Mesenchymal stem cell (in vitro differentiated cells and primary cell): Measurements from ENCODE around the gene SLC34A3.

ENCODE experiments used
- DNase-seq: peaks from one replicate; pipeline ENCODE4 v3.0.0-alpha.2; 2013
- H2AFZ ChIP-seq: one replicate; pipeline ENCODE4 v1.6.1; 2013; ENCODE audit warnings: low read depth, mild to moderate bottlenecking, control low read depth, inconsistent platforms, low read length, moderate library complexity
- H2AK5ac ChIP-seq: 2 replicates; pipeline ENCODE4 v1.6.1; 2013; ENCODE audit warnings: low read length, moderate library complexity, mild to moderate bottlenecking, inconsistent platforms; ENCODE audit not compliant: severe bottlenecking
- H2BK120ac ChIP-seq: one replicate; pipeline ENCODE4 v1.6.1; 2013; ENCODE audit warnings: low read depth, mild to moderate bottlenecking, inconsistent platforms, low read length, moderate library complexity
- H2BK12ac ChIP-seq, 2 experiments: one replicate each; pipeline ENCODE4 v1.6.1; 2013; ENCODE audit warnings: inconsistent platforms in 2 of 2, low read length in 2 of 2, mild to moderate bottlenecking in 2 of 2, moderate library complexity in 2 of 2, control low read depth in 1 of 2
- H2BK15ac ChIP-seq: one replicate; pipeline ENCODE4 v1.6.1; 2013; ENCODE audit warnings: mild to moderate bottlenecking, low read depth, inconsistent platforms; ENCODE audit not compliant: poor library complexity, severe bottlenecking
- H2BK5ac ChIP-seq: 2 replicates; pipeline ENCODE4 v1.6.1; 2013; ENCODE audit warnings: low read depth, mild to moderate bottlenecking, low read length, control low read depth, inconsistent platforms; ENCODE audit not compliant: poor library complexity, severe bottlenecking
- H3K14ac ChIP-seq, 2 experiments: one replicate each; pipeline ENCODE4 v1.6.1; 2013; ENCODE audit warnings: inconsistent platforms in 2 of 2, low read length in 2 of 2, control low read depth in 1 of 2, mild to moderate bottlenecking in 1 of 2, moderate library complexity in 1 of 2
- H3K18ac ChIP-seq, 2 experiments: one replicate each; pipeline ENCODE4 v1.6.1; 2013; ENCODE audit warnings: inconsistent platforms in 2 of 2, low read length in 2 of 2, control low read depth in 1 of 2, low read depth in 1 of 2, mild to moderate bottlenecking in 1 of 2
- H3K23ac ChIP-seq, 2 experiments: one replicate each; pipeline ENCODE4 v1.6.1; 2013; ENCODE audit warnings: inconsistent platforms in 2 of 2, low read length in 2 of 2, mild to moderate bottlenecking in 2 of 2, moderate library complexity in 2 of 2, control low read depth in 1 of 2
- H3K27ac ChIP-seq: 2 replicates; pipeline ENCODE4 v1.5.1; 2013; ENCODE audit warnings: mild to moderate bottlenecking, moderate library complexity, low read length, control low read depth, inconsistent platforms; ENCODE audit not compliant: poor library complexity, severe bottlenecking
- H3K27me3 ChIP-seq, 2 experiments: 2 replicates each; pipeline versions ENCODE4 v1.6.1 to v1.7.0; 2013; ENCODE audit warnings: low read length in 2 of 2, mild to moderate bottlenecking in 2 of 2, moderate library complexity in 2 of 2, control low read depth in 1 of 2, inconsistent platforms in 1 of 2; ENCODE audit not compliant: control insufficient read depth in 1 of 2, insufficient read depth in 1 of 2
- H3K36me3 ChIP-seq, 2 experiments: 2 replicates each; pipeline versions ENCODE4 v1.6.1 to v1.7.0; 2013; ENCODE audit warnings: low read length in 2 of 2, control low read depth in 1 of 2, inconsistent platforms in 1 of 2, low read depth in 1 of 2, mild to moderate bottlenecking in 1 of 2; ENCODE audit not compliant: insufficient read depth in 2 of 2, control insufficient read depth in 1 of 2
- H3K4ac ChIP-seq, 2 experiments: one replicate each; pipeline ENCODE4 v1.6.1; 2013; ENCODE audit warnings: inconsistent platforms in 2 of 2, low read length in 2 of 2, mild to moderate bottlenecking in 2 of 2, moderate library complexity in 2 of 2, control low read depth in 1 of 2, low read depth in 1 of 2
- H3K4me1 ChIP-seq: 2 replicates; pipeline ENCODE4 v1.6.1; 2013; ENCODE audit warnings: low read depth, low read length, control low read depth; ENCODE audit not compliant: control insufficient read depth, insufficient read depth
- H3K4me2 ChIP-seq: 2 replicates; pipeline ENCODE4 v1.6.1; 2013; ENCODE audit warnings: low read length, mild to moderate bottlenecking, inconsistent platforms; ENCODE audit not compliant: poor library complexity, severe bottlenecking
- H3K4me3 ChIP-seq, 2 experiments: 2 replicates each; pipeline versions ENCODE4 v1.5.1 to v1.7.0; 2013; ENCODE audit warnings: low read length in 2 of 2, mild to moderate bottlenecking in 2 of 2, control low read depth in 1 of 2, low read depth in 1 of 2; ENCODE audit not compliant: insufficient read depth in 1 of 2
- H3K79me1 ChIP-seq: replicated peaks from 2 replicates; pipeline ENCODE4 v1.6.1; 2013; ENCODE audit warnings: mild to moderate bottlenecking, control low read depth, low read length, inconsistent platforms; ENCODE audit not compliant: poor library complexity, severe bottlenecking
- H3K9ac ChIP-seq: 2 replicates; pipeline ENCODE4 v1.7.0; 2013; ENCODE audit warnings: mild to moderate bottlenecking, low read length, moderate library complexity
- H3K9me3 ChIP-seq: 2 replicates; pipeline ENCODE4 v1.7.0; 2013; ENCODE audit warnings: mild to moderate bottlenecking, low read length; ENCODE audit not compliant: control insufficient read depth
- H4K8ac ChIP-seq: one replicate; pipeline ENCODE4 v1.6.1; 2013; ENCODE audit warnings: inconsistent platforms, mild to moderate bottlenecking, low read length, moderate library complexity
- H4K91ac ChIP-seq: one replicate; pipeline ENCODE4 v1.6.1; 2013; ENCODE audit warnings: mild to moderate bottlenecking, low read length, inconsistent platforms
- WGBS: methylation state at CpG from one replicate; pipeline ENCODE4 v1.1.7; 2013; ENCODE audit warnings: mixed read lengths; 5-methylcytosine and 5-hydroxymethylcytosine counted together

The SLC34A3 gene

GRCh38 chr9:137231372-137232039, 805 bp downstream of the SLC34A3 start:
- H2BK15ac ChIP-seq = no peak overlapping the region
- H3K79me1 ChIP-seq = peaks cover 2% of the 10 kb centered on the region
- H3K4me1 ChIP-seq = peaks cover 19% of the 10 kb centered on the region
- H2BK12ac ChIP-seq = no peak overlapping the region
- H3K18ac ChIP-seq = no peak overlapping the region
- no peak overlapping the region for H3K27ac ChIP-seq
- H3K4ac ChIP-seq = no peak overlapping the region
- H3K27me3 ChIP-seq = peaks cover 0 to 73% of the 10 kb centered on the region in 2 experiments
- no peak overlapping the region for H2BK120ac ChIP-seq
- no peak overlapping the region for H2AFZ ChIP-seq
- H4K91ac ChIP-seq = peak overlapping the region; percentile 2
- H3K9ac ChIP-seq = no peak overlapping the region
- H3K23ac ChIP-seq = no peak overlapping the region
- no peak overlapping the region for H4K8ac ChIP-seq
- no peak overlapping the region for H2AK5ac ChIP-seq
- H2BK5ac ChIP-seq = no peak overlapping the region
- H3K4me2 ChIP-seq = no peak overlapping the region
- 92% methylated on average over 22 of the region's 23 CpGs for WGBS
- peaks cover 0 to 3% of the 10 kb centered on the region in 2 experiments for H3K36me3 ChIP-seq
- no peaks in the 10 kb centered on the region for H3K9me3 ChIP-seq
- no peak overlapping the region for H3K14ac ChIP-seq
- DNase-seq = no peak
- no peak overlapping the region for H3K4me3 ChIP-seq

GRCh38 chr9:137232101-137232500, 1.4 kb downstream of the SLC34A3 start:
- Histone ChIP-seq H4K91ac (no peak overlapping the region), H2AFZ (no peak overlapping the region), H3K23ac (no peak overlapping the region), H3K4me1 (peaks cover 21% of the 10 kb centered on the region), H3K79me1 (peaks cover 7% of the 10 kb centered on the region), H3K4me3 (no peak overlapping the region), H3K27ac (no peak overlapping the region), H2BK15ac (no peak overlapping the region), H2AK5ac (no peak overlapping the region), H3K36me3 (peaks cover 0 to 3% of the 10 kb centered on the region in 2 experiments), H3K27me3 (peaks cover 0 to 73% of the 10 kb centered on the region in 2 experiments), H3K9me3 (no peaks in the 10 kb centered on the region), H3K4me2 (no peak overlapping the region), H3K4ac (no peak overlapping the region), H4K8ac (no peak overlapping the region), H3K18ac (no peak overlapping the region), H2BK12ac (no peak overlapping the region), H3K14ac (no peak overlapping the region), H2BK120ac (no peak overlapping the region), H3K9ac (no peak overlapping the region), H2BK5ac (no peak overlapping the region)
- WGBS = 86% methylated on average over 10 of the region's 10 CpGs
- DNase-seq = no peak

GRCh38 chr9:137232510-137232909, 1.8 kb downstream of the SLC34A3 start:
- Histone ChIP-seq H3K4me1 (peaks cover 19% of the 10 kb centered on the region), H3K4me3 (no peak overlapping the region), H2AK5ac (no peak overlapping the region), H3K79me1 (peaks cover 10% of the 10 kb centered on the region), H3K27me3 (peaks cover 0 to 73% of the 10 kb centered on the region in 2 experiments), H3K23ac (no peak overlapping the region), H3K14ac (no peak overlapping the region), H3K9me3 (no peaks in the 10 kb centered on the region), H4K8ac (no peak overlapping the region), H3K9ac (no peak overlapping the region), H2BK5ac (no peak overlapping the region), H2AFZ (no peak overlapping the region), H2BK12ac (no peak overlapping the region), H2BK15ac (no peak overlapping the region), H3K4me2 (no peak overlapping the region), H2BK120ac (no peak overlapping the region), H3K36me3 (peaks cover 0 to 3% of the 10 kb centered on the region in 2 experiments), H3K18ac (no peak overlapping the region), H3K4ac (no peak overlapping the region), H3K27ac (no peak overlapping the region), H4K91ac (peak overlapping the region; percentile 10)
- no peak for DNase-seq
- 91% methylated on average over 24 of the region's 24 CpGs for WGBS

- no peak overlapping the region for H4K8ac ChIP-seq
- no peak overlapping the region for H3K14ac ChIP-seq
- peaks cover 0 to 3% of the 10 kb centered on the region in 2 experiments for H3K36me3 ChIP-seq
- no peak overlapping the region for H3K27ac ChIP-seq
- DNase-seq = no peak
- H2AFZ ChIP-seq = no peak overlapping the region
- no peak overlapping the region for H2BK12ac ChIP-seq
- H2BK120ac ChIP-seq = no peak overlapping the region
- H3K4ac ChIP-seq = no peak overlapping the region
- no peak overlapping the region for H2BK5ac ChIP-seq
- no peak overlapping the region for H3K4me3 ChIP-seq
- 88% methylated on average over 34 of the region's 40 CpGs for WGBS
- H3K79me1 ChIP-seq = peaks cover 14% of the 10 kb centered on the region
- no peak overlapping the region for H3K4me2 ChIP-seq
- H2BK15ac ChIP-seq = no peak overlapping the region
- peaks cover 0 to 68% of the 10 kb centered on the region in 2 experiments for H3K27me3 ChIP-seq
- H3K9me3 ChIP-seq = no peaks in the 10 kb centered on the region
- no peak overlapping the region for H3K23ac ChIP-seq
- H3K18ac ChIP-seq = no peak overlapping the region
- H3K9ac ChIP-seq = no peak overlapping the region
- peaks cover 27% of the 10 kb centered on the region for H3K4me1 ChIP-seq
- no peak overlapping the region for H2AK5ac ChIP-seq
- no peak overlapping the region for H4K91ac ChIP-seq
Measured at GRCh38 chr9:137233143-137233980, 2.7 kb downstream of the SLC34A3 start.
